Measurements from ENCODE around the gene RAB3D. TPM values are rescaled to one million over a fixed set of nuclear protein-coding genes. Genes with fewer than 3 reads are reported as not detected.

RAB3D gene
- total and polyA plus RNA-seq, 10 of the 15 experiments (the other 5 are each of a cell fraction or from before 2014, with no cell fraction given): 1.1 to 15.7 (median 6.2) TPM

DNA sequence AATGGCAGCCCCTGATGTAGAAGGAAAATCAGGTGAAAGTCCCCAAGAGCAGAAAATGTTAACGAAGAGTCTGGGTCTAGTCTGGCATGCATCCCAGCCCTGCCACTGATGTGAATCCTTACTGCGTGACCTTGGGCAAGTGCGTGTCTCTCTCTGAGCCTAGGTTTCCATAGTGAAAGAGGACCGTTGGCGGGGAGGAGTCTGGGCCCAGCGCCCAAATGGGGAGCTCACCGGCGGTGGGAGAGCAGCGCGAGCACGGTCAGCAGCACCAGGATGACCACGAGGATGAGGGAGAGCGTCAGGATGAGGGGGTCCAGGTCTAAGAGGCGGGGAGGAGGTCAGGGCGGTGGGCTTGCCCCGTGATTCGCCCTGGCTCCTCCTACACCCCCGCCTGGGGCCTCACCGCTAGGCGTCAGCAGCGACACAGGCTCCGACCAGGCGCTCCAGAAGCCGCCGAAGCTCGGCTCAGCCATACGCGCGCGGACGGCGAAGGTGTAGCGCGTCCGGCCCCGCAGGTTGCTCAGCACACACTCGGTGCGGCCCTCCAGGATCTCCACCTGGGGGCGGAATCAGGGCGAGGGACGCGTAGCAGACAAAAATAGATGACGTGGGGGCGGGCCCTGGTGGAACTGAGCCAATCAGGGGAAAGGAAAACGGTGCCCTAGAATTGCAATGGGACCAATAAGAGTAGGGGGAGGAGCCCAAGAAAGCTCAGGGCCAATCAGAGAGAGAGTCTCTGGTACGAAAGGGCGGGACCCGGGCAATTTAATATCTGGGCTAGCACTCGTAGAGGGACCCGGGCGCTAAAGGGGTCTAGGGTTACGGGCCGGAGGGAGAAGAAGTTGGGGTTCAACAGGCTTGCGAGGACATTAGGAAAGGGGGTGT is 41.4 kb upstream of the RAB3D start (continued):
- TF ChIP-seq, protein P1, sequence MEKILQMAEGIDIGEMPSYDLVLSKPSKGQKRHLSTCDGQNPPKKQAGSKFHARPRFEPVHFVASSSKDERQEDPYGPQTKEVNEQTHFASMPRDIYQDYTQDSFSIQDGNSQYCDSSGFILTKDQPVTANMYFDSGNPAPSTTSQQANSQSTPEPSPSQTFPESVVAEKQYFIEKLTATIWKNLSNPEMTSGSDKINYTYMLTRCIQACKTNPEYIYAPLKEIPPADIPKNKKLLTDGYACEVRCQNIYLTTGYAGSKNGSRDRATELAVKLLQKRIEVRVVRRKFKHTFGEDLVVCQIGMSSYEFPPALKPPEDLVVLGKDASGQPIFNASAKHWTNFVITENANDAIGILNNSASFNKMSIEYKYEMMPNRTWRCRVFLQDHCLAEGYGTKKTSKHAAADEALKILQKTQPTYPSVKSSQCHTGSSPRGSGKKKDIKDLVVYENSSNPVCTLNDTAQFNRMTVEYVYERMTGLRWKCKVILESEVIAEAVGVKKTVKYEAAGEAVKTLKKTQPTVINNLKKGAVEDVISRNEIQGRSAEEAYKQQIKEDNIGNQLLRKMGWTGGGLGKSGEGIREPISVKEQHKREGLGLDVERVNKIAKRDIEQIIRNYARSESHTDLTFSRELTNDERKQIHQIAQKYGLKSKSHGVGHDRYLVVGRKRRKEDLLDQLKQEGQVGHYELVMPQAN (conservative IDR thresholded peaks at IDR 0.05): peak; percentile 99
- TF ChIP-seq, protein P2, sequence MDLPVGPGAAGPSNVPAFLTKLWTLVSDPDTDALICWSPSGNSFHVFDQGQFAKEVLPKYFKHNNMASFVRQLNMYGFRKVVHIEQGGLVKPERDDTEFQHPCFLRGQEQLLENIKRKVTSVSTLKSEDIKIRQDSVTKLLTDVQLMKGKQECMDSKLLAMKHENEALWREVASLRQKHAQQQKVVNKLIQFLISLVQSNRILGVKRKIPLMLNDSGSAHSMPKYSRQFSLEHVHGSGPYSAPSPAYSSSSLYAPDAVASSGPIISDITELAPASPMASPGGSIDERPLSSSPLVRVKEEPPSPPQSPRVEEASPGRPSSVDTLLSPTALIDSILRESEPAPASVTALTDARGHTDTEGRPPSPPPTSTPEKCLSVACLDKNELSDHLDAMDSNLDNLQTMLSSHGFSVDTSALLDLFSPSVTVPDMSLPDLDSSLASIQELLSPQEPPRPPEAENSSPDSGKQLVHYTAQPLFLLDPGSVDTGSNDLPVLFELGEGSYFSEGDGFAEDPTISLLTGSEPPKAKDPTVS (IDR thresholded peaks at IDR 0.05; ENCODE audit: low read depth, low read length): no peak
- TF ChIP-seq HDGF (IDR thresholded peaks at IDR 0.05) (peak; percentile 56; the same call in 1 of the 2 replicates), SMARCA5 (IDR thresholded peaks at IDR 0.05) (peak; percentile 93), SREBF1 (IDR thresholded peaks at IDR 0.05; ENCODE audit: low read length) (no peak), TAF1 (IDR thresholded peaks at IDR 0.05; ENCODE audit: borderline replicate concordance, low read depth, low read length) (peak; percentile 56; the same call in 1 of the 2 replicates), NFXL1 (IDR thresholded peaks at IDR 0.05; ENCODE audit: borderline replicate concordance) (no peak; the same call in 1 of the 2 replicates), PAX8 (IDR thresholded peaks at IDR 0.05) (no peak), TARDBP (IDR thresholded peaks at IDR 0.05; ENCODE audit: borderline replicate concordance) (peak; percentile 77; the same call in 1 of the 2 replicates), NFYB (IDR thresholded peaks at IDR 0.05; ENCODE audit: insufficient read depth, low read depth, low read length) (peak; percentile 86), POLR2AphosphoS2 (IDR thresholded peaks at IDR 0.05; ENCODE audit: low read depth, low read length) (peak; percentile 67; the same call in 1 of the 2 replicates)
- TF ChIP-seq, protein P3, sequence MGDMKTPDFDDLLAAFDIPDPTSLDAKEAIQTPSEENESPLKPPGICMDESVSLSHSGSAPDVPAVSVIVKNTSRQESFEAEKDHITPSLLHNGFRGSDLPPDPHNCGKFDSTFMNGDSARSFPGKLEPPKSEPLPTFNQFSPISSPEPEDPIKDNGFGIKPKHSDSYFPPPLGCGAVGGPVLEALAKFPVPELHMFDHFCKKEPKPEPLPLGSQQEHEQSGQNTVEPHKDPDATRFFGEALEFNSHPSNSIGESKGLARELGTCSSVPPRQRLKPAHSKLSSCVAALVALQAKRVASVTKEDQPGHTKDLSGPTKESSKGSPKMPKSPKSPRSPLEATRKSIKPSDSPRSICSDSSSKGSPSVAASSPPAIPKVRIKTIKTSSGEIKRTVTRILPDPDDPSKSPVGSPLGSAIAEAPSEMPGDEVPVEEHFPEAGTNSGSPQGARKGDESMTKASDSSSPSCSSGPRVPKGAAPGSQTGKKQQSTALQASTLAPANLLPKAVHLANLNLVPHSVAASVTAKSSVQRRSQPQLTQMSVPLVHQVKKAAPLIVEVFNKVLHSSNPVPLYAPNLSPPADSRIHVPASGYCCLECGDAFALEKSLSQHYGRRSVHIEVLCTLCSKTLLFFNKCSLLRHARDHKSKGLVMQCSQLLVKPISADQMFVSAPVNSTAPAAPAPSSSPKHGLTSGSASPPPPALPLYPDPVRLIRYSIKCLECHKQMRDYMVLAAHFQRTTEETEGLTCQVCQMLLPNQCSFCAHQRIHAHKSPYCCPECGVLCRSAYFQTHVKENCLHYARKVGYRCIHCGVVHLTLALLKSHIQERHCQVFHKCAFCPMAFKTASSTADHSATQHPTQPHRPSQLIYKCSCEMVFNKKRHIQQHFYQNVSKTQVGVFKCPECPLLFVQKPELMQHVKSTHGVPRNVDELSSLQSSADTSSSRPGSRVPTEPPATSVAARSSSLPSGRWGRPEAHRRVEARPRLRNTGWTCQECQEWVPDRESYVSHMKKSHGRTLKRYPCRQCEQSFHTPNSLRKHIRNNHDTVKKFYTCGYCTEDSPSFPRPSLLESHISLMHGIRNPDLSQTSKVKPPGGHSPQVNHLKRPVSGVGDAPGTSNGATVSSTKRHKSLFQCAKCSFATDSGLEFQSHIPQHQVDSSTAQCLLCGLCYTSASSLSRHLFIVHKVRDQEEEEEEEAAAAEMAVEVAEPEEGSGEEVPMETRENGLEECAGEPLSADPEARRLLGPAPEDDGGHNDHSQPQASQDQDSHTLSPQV (IDR thresholded peaks at IDR 0.05): no peak
- TF ChIP-seq, protein P4, sequence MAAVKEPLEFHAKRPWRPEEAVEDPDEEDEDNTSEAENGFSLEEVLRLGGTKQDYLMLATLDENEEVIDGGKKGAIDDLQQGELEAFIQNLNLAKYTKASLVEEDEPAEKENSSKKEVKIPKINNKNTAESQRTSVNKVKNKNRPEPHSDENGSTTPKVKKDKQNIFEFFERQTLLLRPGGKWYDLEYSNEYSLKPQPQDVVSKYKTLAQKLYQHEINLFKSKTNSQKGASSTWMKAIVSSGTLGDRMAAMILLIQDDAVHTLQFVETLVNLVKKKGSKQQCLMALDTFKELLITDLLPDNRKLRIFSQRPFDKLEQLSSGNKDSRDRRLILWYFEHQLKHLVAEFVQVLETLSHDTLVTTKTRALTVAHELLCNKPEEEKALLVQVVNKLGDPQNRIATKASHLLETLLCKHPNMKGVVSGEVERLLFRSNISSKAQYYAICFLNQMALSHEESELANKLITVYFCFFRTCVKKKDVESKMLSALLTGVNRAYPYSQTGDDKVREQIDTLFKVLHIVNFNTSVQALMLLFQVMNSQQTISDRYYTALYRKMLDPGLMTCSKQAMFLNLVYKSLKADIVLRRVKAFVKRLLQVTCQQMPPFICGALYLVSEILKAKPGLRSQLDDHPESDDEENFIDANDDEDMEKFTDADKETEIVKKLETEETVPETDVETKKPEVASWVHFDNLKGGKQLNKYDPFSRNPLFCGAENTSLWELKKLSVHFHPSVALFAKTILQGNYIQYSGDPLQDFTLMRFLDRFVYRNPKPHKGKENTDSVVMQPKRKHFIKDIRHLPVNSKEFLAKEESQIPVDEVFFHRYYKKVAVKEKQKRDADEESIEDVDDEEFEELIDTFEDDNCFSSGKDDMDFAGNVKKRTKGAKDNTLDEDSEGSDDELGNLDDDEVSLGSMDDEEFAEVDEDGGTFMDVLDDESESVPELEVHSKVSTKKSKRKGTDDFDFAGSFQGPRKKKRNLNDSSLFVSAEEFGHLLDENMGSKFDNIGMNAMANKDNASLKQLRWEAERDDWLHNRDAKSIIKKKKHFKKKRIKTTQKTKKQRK (IDR thresholded peaks at IDR 0.05; ENCODE audit: low read depth, low read length): peak; percentile 70
- TF ChIP-seq, protein P5, sequence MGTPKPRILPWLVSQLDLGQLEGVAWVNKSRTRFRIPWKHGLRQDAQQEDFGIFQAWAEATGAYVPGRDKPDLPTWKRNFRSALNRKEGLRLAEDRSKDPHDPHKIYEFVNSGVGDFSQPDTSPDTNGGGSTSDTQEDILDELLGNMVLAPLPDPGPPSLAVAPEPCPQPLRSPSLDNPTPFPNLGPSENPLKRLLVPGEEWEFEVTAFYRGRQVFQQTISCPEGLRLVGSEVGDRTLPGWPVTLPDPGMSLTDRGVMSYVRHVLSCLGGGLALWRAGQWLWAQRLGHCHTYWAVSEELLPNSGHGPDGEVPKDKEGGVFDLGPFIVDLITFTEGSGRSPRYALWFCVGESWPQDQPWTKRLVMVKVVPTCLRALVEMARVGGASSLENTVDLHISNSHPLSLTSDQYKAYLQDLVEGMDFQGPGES (IDR thresholded peaks at IDR 0.05): peak; percentile 38; the same call in 1 of the 2 replicates

All from GM12878 (cell line).